Measurements from ENCODE around the gene MED4. TPM values are rescaled to one million over a fixed set of nuclear protein-coding genes. Genes with fewer than 3 reads are reported as not detected.

The MED4 gene
- 41.1 and 51.3 TPM in 2 replicates for polyA plus RNA-seq (2014; cell fraction: cytosol; rRNA removed)
- 26.0 and 28.1 TPM in 2 replicates for polyA plus RNA-seq (2014; cell fraction: nucleus; rRNA removed)

- peak; percentile 94 for DNase-seq (ENCODE audit: low spot score)
Measured at GRCh38 chr13:48094781-48095502, at the start of gene MED4. MED4 (minus strand) TSS chr13:48095104; CDS start chr13:48095078, 26 bp downstream.

GRCh38 chr13:48144413-48145035, 49.6 kb upstream of the MED4 start:
- DNase-seq (ENCODE audit: low spot score) = no peak

- DNase-seq (ENCODE audit: low spot score) = no peak
Measured at GRCh38 chr13:48142436-48142835, 47.5 kb upstream of the MED4 start.

GRCh38 chr13:48138270-48138669, 43.4 kb upstream of the MED4 start:
- no peak for DNase-seq (ENCODE audit: low spot score)

- no peak for DNase-seq (ENCODE audit: low spot score)
Measured at GRCh38 chr13:48132961-48133360, 38.1 kb upstream of the MED4 start.

- no peak for DNase-seq (ENCODE audit: low spot score)
Measured at GRCh38 chr13:48131533-48131932, 36.6 kb upstream of the MED4 start.

- DNase-seq (ENCODE audit: low spot score) = peak; percentile 82
Measured at GRCh38 chr13:48126944-48127830, 32.3 kb upstream of the MED4 start.

GRCh38 chr13:48125794-48126228, 30.9 kb upstream of the MED4 start:
- no peak for DNase-seq (ENCODE audit: low spot score)

- DNase-seq (ENCODE audit: low spot score) = no peak
Measured at GRCh38 chr13:48123812-48124211, 28.9 kb upstream of the MED4 start.

- DNase-seq (ENCODE audit: low spot score) = no peak
Measured at GRCh38 chr13:48121733-48122132, 26.8 kb upstream of the MED4 start.

- DNase-seq (ENCODE audit: low spot score) = no peak
Measured at GRCh38 chr13:48120241-48120640, 25.3 kb upstream of the MED4 start.

- DNase-seq (ENCODE audit: low spot score) = no peak
Measured at GRCh38 chr13:48118030-48118429, 23.1 kb upstream of the MED4 start.

- DNase-seq (ENCODE audit: low spot score) = no peak
Measured at GRCh38 chr13:48116808-48117207, 21.9 kb upstream of the MED4 start.

- no peak for DNase-seq (ENCODE audit: low spot score)
Measured at GRCh38 chr13:48113756-48114130, 18.8 kb upstream of the MED4 start.

- DNase-seq (ENCODE audit: low spot score) = no peak
Measured at GRCh38 chr13:48112896-48113755, 18.2 kb upstream of the MED4 start.

GRCh38 chr13:48110931-48111721, 16.2 kb upstream of the MED4 start:
- no peak for DNase-seq (ENCODE audit: low spot score)

- DNase-seq (ENCODE audit: low spot score) = no peak
Measured at GRCh38 chr13:48110132-48110868, 15.4 kb upstream of the MED4 start.

GRCh38 chr13:48108106-48108505, 13.2 kb upstream of the MED4 start:
- DNase-seq (ENCODE audit: low spot score) = no peak

- no peak for DNase-seq (ENCODE audit: low spot score)
Measured at GRCh38 chr13:48097793-48098192, 2.9 kb upstream of the MED4 start.

- no peak for DNase-seq (ENCODE audit: low spot score)
Measured at GRCh38 chr13:48096670-48097069, 1.8 kb upstream of the MED4 start.

Data from SK-N-DZ (cell line).